Activated CD4-positive, alpha-beta T cell treated with anti-CD3 and anti-CD28 coated beads, Interleukin-2, Interleukin-4, amounts not matched to agents 100 ng/mL and 50 ng/mL, durations not matched to agents 16 hours and 8 hours (primary cell): ENCODE data around the gene DIDO1.
A peak's percentile ranks its signal among the peaks of the same experiment; 100 is the strongest.

ENCODE experiments used
- DNase-seq: peaks from one replicate; pipeline ENCODE4 v3.0.0-alpha.2; 2020; ENCODE audit warnings: low spot score

The DIDO1 gene

DNA sequence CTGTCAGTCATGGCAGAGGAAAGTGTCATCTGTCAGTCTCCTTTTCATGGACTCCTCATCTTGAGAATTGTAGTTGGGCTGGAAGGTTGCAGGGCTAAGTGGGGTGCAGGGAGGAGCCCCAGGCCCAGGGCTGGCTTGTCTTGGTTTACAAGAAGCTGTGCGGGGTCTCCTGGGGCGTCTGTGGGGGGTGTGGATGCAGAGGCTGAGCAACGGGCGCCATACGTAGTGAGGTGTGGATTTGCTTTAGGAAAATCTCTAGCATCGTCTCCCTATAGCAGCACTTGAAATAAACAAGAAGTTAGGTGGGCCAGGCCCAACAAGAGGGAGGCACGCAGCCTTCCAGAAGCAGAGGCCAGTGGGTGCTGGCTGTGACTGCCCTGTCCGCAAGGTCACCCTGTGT, 24.4 kb upstream of the DIDO1 start:
- DNase-seq, result no peak

DNA sequence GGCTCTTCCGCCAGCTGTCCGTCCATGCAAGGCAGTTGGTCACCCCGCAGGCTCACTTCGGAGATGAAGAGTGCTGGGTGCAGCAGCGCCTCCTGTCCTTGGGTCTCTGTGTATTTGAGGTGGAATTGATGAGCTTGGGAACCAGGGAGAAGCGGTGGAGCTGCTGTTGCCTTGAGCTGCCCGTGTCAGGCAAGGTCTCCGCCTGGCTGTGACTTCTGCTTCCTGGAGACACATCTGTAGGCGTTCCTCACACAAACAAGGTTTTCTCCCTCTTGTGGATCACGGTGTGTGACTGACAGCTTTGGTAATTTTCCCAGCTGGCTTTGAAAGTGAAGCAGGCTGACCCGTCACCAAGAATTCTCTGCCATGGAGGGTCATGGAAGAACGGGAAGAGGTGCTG, 23.7 kb upstream of the DIDO1 start:
- no peak for DNase-seq

DNA sequence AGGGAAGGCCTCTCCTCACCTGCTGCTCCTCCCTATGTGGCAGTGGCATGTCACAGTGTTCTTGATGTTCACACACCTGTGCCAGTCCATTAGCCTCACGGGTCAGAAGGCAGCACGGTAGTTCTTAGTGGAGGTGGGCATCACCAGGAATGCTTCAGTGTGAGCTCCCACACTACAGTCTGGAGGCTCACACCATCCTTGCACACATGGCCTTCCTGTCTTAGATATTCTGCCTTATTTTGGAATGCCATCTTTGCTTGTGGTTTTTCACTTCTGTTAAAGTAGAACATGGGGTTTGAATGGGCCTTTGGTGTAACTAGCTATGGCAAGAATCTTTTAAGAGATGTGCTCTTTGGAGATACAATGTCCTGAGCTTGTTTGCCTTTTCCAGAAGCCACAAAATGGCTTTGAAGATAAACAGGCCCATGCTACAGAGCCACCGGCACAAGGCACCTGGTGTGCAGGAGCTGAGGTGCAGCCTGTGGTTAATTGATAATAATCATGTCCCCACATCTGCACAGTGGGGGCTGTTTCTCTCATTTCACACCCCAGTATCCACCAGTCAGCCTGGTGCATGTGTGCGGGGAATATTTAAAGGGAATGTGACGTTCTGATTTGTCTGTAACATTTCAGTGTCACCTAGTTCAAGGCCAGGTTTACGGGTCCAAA, 23.0 kb upstream of the DIDO1 start:
- DNase-seq, result no peak

DNA sequence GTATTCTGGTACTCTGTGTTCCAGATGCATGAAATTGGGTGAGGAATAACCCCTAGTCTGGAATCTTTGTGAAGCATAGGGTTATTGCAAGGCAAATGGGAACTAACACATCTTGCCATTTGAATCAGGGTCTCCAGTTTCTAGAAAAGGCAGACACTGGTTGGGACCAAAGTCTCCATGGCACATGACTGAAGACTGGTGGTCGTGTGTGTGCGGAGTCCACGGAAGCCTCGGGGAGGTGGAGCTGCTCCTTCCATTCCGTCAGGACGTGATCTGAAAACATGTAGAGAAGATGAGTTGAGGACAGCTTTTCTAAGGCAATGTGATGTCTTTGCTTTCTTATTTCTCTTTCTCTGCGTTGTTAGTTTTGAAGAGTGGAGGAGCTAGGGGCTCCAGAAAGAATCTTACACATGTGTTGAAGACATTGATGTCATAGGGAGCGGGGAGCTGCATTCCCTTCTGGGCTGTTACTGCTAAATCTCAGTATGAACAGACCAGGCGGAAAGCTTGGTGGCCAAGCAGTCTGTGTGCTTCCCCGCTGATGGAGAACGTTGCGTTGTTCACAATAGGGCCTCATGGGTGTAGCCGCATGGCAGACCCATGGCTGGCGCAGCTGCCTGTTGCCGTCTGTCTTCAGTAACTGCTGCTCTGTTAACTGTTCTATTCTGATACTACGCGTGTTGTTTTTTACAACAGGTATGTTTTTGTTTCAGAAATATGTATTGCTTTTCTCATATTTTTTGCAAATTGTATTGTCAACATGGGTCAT, 21.4 kb upstream of the DIDO1 start:
- no peak for DNase-seq

DNA sequence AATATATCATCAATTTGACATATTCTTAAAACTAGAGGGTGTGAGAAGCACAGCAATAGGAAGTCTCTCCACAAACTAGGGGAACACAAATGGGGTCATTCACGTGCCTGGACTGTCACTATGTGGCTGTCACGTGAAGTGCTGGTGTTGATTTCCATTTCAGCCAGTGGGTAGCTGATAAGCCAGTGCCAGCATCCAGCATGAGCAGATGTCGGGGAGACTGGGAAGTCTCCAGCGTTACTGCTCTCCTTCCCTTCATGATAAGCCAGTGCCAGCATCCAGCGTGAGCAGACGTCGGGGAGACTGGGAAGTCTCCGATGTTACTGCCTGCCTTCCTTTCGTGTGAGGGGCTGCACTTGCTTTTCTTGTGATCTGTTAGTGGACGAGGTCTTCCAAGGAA, 20.6 kb upstream of the DIDO1 start:
- no peak for DNase-seq

DNA sequence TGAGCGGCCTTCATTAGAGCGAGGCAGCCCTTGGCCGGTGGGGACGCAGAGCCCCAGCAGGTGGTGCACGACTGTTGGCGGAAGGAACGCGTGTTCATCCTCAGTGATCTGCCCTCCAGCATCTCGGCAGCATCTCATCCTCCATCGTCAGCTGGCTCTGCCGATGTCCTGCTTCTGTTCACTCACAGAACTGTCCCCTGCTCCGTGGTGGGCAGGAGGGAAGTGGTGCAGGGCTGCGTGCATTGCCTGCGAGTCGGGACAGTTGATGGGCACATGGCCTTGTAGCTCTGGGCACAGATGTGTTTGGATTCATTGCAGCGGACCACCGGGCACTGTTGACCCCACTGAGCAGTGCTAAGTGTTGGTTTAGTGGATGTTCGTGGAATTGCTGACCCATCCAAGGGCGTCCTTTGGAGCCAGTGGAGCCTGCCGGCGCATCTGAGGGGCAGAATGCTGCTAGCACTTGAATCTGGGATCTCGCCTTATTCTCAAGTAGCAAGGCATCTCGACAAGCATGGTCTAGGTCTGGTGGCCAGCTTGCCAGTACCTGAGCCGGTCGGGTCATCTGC, 19.6 kb upstream of the DIDO1 start:
- DNase-seq, result no peak

DNA sequence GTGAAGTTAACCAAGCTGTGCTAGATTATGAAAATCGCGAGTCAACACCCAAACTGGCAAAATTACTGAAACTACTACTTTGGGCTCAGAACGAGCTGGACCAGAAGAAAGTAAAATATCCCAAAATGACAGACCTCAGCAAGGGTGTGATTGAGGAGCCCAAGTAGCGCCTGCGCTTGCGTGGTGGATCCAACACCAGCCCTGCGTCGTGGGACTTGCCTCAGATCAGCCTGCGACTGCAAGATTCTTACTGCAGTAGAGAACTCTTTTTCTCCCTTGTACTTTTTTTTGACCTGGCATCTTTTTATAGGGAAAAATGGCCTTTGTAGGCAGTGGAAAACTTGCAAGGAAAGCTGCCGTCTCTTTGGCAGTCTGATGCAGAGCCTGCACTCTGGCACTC, 18.4 kb upstream of the DIDO1 start:
- DNase-seq, result no peak

DNA sequence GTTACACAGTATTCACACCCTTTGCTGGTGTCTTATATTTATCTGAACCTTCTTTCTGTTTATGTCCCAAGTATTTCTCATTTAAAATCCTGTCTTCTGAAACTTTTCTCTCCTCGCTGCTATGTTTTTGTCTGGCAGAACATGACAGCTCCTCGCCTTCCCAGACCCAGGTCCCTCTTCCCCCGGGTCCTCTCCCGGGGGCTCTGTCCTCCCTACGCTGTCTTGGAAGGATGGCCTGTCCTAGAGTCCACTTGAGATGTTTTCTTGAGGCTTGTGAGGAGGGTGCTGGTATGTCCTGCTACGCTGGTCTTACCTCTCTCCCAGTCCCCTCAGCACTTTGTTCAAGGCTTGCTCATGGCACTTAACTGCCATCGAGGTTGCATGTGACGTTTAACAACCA, 17.9 kb upstream of the DIDO1 start:
- DNase-seq, result no peak

DNA sequence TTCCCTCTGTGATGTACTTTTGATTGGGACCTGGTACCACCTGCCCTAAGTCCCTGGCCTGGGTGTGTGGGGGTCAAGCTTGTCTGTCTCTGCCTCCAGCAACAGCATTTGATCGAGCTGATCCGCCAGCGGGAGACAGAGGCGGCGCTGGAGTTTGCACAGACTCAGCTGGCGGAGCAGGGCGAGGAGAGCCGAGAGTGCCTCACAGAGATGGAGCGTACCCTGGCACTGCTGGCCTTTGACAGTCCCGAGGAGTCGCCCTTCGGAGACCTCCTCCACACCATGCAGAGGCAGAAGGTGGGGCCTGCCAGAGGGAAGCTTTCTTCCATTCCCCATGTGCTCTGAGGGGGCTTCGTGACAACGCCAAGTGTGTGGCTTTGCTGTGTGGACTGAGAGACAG, 17.1 kb upstream of the DIDO1 start:
- no peak for DNase-seq

DNA sequence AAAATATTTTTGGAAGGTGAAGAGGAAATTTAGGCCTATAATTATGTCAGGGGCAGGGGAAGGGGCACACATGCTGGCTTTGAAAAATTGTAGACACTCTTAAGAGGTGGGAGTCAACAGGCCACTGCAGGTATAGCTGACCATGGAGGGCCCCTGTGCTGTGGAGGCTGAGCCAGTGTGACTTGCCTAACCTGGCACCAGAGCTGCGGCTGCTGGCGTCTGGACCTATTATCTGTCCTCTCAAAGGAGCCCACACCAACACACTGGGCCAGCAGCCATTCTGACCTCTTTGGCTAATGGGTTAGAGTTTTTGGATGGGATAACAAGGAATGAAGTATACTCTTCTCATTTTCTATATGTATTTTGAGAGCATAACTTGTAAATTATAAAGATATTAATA, 16.2 kb upstream of the DIDO1 start:
- DNase-seq, result no peak

DNA sequence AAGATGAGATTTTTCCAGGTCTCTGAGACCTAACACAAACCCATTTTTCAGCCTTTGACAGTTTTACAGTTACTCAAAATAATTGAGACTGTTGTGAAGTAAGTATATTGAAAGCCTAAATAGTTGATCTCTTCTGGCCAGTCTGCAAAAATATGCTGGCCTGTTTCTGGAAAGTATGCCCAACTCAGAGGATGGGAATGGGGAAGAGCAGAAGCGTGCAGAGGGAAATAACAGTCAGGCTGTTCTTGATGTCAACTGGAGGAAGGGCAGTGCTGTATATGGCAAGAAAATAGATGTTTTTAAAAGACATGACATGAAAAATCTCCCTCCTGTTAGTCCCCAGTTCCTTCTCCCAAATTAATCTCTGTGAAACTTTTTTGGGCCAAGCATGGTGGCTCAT, 15.5 kb upstream of the DIDO1 start:
- DNase-seq, result no peak

DNA sequence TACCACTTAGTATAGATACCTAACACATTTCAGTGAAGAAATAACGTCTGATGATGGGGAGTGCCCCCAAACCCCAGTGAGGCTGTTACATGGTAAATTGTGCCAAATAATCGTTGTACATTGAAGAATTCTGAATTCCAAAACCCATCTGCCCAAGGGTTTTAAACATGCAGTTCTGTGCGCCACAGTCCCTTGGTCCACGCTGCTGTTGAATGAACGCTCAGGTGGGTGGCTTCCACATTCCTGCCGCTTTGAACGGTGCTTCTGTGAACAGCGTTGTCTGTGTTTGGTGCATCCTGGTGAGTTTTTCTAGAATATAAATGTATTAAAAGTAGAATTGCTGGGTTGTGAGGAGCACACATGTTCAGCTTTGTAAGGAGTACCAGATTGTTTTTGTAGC, 14.6 kb upstream of the DIDO1 start:
- DNase-seq, result no peak

DNA sequence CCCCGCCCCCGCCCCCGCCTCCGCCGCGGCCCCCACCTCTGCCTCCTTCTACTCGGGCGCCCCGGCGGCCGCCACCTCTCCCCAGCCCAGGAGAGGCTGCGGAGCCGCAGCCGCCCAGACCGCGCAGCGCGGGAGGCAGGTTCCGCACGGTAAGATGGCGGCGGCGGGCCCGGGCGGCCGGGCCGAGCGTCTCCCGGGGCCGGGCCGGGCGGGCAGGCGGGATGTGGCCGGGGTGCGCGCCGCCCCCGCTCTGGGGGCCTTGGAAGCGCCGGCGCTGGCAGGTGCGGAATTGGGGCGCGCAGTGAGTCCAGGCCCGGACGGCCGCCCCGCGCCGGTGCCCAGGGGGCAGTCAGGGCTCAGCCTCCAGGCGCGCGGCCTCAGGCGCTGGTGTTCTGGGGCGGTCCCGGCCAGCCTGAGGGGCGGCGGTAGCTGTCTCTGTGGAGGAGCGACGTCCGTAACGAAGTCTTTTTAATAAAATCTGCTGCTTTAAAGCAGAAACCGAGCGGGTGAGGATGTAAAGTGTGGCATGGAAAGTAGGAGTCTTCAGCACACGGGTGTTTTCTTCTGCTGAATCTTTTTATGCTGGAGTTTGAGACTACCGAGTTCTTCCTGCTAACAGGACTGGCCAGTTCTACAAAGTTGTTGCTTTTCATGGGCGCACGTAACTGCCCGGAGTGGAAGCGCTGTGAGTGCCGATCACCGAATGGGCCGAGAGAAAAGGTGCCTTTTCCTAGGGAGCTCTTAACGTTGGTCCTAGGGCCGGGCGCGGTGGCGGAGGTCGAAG, 12.0 kb upstream of the DIDO1 start, which contains the start of gene GID8:
Gene GID8 (plus strand): TSS at position 43 of the 784 bp plus-strand sequence. CDS start 3,356 bp downstream, outside the sequence.
- DNase-seq, result peak; percentile 30

DNA sequence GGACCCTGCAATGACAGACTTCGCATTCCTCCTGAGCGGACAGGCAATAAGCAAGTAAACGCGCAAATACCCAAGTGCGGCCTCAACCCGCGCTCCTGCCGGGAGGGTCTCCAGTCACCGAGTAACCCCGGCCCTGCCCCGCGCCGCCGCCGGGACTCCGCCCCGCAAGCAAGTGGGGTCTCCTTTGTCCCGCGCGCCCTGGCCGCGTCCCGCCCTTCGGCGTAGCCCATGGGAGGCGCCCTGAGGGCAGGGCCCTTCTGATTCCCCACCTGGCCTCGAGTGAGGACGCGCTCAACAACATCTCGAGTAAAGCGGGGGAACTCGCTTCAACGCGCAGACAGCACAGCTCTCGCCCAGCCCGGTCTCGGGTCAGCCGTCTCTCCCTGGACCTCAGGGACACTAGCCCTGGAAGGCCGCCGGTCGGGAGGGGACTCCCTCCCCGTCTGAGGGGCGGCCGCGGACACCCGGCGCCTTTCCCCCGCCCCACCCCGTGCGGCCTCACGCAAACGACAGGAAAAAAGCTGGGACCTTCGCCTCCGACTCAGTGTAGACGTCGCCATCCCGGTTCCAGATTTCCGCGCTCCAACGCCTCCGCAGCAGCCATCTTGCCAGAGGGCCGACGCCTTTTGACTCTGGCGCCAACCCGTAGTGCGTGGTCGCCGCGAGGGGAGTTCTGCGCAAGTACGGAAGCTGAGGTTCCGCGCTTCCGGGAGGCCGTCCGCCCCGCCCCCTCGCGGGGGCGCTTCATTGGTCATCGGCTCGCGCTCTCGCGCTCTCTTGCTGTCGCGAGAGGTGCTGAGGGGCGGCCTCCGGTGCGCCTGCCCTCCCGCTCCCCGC, 11.2 kb upstream of the DIDO1 start:
- DNase-seq, result peak; percentile 97

DNA sequence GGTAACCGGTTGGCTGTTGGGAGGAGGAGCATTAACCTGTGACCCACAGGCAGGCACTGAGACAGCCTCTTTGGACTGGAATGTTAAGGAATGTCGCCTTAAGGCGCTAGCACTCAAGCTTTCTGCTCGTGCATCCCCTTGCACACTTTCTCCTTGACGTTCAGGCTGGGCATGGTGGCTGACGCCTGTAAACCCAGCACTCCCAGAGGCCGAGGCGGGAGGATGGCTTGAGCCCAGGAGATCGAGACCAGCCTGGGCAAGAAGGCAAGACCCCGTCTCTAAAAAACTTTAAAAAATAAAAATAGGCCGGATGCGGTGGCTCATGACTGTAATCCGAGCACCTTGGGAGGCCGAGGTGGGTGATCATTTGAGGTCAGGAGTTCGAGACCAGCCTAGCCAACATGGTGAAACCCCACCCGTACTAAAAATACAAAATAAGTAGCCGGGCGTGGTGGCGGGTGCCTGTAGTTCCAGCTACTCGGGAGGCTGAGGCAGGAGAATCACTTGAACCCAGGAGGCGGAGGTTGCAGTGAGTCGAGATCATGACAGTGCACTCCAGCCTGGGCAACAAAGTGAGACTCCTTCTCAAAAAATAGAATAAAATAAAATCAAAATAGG, 9.8 kb upstream of the DIDO1 start:
- no peak for DNase-seq

DNA sequence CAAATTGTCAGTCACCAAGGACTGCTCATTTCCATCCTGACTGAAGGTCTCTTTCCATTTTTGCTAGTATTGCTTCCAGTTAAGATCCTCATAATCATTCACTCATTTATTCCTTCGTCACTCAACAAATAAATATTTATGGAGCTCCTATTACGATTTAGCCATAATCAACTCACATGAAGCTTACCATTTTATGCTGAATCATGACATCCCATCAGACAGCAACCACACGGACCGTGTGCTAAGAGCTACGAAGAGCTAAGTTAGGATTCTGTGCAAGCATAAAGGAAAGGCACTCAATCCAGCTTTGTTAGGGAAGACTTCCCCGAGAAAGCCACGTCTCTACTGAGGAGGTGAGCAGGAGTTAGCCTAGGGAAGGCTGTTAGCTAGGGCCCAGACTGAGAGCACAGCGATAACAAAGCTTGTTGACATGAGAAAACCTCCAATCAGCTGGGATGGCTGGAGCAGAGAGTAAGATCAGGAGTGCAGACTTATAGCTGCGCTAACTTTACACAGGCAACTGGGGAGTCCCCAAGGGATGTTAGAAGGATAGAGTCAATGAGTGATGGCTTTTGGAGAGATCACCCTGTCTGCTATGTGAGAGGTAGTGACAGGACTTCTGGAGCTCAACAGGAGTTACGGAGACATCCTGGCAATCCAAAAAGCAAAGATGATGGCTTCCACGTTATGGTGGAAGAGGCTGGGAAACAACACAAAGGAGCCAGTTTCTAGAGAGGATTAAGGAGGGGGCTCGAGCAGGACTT, 9.1 kb upstream of the DIDO1 start:
- DNase-seq, result no peak

DNA sequence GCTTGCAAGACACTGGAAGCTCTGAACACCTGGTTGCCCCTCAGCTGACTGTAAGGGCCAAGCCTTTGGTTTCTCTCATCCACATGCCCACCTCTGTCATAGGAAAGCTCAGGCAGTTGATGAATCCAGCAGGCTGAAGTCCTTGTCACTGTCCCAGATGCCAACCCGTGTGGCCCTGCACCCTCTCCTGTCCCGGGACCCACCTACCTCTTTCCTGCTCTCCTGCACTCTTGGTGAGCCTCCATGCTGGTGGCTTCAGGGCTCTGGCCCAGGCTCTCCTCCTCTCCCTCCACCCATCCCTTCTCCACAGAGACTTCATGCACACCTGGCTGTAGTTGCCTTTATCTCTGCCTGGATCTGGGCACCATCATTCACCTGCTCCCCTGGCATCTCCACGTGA, 7.7 kb upstream of the DIDO1 start:
- DNase-seq, result no peak

DNA sequence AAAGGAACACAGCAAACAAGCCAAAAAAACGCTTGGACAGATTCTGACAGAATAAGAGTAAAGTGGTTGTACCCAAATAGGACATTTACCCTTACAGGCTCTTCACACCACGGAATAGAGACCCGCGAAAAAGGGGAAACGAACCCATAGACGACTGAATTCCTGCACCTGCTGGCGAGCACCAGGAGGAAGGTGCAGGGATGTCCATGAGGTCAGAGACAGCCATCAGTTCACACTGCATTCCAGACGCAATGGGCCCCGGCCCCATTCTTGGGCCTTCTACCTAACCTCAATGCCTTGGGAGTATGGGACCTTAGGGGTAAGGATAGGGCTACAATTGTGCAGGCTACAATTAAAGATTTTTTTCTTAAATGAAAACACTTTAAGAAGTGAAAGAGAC, 5.2 kb upstream of the DIDO1 start:
- DNase-seq, result no peak

DNA sequence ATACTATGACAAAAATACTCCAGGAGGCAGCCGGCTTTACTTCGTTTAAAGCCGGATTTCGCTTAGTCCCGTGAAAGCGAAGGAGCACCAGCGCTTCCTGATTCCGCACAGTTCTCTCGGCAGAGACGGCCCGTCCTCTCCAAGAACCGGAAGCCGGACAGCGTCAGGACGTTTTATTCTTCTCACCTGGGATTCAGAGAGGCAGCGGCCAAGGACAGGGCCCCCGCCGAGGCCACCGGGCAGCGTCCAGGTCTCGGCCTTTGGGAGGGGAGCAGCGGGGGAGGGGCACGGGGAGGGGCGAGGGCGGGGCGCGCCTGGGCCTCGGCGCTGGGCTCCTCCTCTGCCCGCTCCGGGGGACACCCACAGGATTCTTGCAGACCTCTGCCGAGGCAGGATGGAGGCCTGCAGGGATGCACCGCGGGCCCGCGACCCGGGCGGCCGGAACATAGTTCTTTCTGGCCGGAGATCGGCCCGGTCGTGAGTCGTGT, 2.8 kb upstream of the DIDO1 start:
- DNase-seq, result peak; percentile 58

DNA sequence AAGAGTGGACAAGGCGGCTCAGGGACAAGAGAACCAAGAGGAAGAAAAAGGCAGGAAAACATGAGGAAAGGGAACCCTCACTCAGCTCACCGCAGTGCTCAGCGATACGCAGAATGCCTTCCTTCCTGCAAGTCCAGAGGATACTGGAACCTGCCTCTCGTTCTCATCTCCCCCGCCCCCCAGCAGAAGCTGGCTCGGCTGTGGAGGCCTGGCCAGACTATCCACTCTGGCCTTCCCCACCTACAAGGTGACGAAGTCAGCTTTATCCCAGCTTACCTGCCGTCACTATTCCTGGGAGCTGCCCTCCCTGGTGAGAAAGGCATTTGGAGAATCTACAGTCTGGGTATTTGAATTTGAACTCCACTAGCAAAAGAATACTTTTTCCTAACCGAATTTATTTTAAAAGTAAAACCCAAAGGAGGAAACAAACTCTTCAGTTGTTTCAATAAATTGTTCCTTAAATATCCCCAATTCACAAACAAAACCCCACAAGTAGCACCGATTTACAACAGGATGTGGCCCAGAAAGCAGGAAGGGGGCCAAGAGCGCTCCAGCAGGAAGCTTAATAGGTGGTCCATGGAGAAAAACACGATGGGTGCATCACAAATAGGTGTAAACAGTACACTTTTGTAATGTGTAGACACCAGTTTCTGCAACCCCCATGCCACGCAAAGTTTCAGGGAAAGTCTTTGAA, 2.1 kb upstream of the DIDO1 start:
- DNase-seq, result no peak
